Measurements from ENCODE around the gene SELENOI. TPM values are rescaled to one million over a fixed set of nuclear protein-coding genes. Genes with fewer than 3 reads are reported as not detected.
"Not testable (repeated sequence)": the region's sequence is repeated elsewhere in the genome, so short reads cannot be mapped to it uniquely, and the experiment has no call there.

SELENOI gene
- total RNA-seq, 1 donor from 2014 or later = 14.8 TPM

DNA sequence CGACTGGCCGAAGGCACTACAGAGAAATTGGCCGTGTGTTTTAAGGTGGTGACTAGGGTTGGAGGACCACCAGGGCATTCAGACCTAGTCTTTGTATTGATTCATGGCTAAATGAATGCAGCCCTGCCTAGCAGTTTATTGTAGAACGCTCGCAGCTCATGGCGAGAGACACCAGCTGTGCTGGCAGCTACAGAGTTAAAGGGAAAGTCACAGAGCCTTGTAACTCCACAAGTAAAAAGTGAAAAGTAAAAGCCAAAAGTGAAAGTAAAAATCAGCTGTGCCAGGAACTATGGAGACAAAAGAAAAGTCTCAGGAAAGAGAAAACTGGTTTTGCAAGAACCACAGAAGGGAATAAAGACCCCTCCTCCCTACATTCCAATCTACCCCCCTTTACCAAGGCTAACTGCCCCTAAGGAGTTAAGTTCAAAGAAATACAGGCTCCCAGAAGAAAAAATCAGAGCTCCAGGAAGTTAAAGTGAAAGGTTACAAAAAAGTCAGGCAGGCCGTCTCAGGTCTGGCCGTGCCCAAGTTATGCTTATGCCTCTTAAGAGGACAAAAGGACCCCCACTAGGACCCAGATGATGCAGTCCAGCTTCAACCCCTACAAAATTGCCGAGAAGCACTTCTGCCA lies 46.4 kb upstream of the SELENOI start:
- ATAC-seq = peak; percentile 63
- H3K4me1 ChIP-seq = peaks cover 14% of the 10 kb centered on the region
- no peaks in the 10 kb centered on the region for H3K9me3 ChIP-seq
- H3K4me3 ChIP-seq = peak overlapping the region; percentile 62
- no peaks in the 10 kb centered on the region for H3K27me3 ChIP-seq
- no peak for DNase-seq
- intact Hi-C loops (cut with DNase I) = no loop called here
- H3K27ac ChIP-seq = peak overlapping the region; percentile 79
- no peaks in the 10 kb centered on the region for H3K36me3 ChIP-seq
- TF ChIP-seq, protein P1, sequence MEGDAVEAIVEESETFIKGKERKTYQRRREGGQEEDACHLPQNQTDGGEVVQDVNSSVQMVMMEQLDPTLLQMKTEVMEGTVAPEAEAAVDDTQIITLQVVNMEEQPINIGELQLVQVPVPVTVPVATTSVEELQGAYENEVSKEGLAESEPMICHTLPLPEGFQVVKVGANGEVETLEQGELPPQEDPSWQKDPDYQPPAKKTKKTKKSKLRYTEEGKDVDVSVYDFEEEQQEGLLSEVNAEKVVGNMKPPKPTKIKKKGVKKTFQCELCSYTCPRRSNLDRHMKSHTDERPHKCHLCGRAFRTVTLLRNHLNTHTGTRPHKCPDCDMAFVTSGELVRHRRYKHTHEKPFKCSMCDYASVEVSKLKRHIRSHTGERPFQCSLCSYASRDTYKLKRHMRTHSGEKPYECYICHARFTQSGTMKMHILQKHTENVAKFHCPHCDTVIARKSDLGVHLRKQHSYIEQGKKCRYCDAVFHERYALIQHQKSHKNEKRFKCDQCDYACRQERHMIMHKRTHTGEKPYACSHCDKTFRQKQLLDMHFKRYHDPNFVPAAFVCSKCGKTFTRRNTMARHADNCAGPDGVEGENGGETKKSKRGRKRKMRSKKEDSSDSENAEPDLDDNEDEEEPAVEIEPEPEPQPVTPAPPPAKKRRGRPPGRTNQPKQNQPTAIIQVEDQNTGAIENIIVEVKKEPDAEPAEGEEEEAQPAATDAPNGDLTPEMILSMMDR (IDR thresholded peaks at IDR 0.05) = no peak

DNA sequence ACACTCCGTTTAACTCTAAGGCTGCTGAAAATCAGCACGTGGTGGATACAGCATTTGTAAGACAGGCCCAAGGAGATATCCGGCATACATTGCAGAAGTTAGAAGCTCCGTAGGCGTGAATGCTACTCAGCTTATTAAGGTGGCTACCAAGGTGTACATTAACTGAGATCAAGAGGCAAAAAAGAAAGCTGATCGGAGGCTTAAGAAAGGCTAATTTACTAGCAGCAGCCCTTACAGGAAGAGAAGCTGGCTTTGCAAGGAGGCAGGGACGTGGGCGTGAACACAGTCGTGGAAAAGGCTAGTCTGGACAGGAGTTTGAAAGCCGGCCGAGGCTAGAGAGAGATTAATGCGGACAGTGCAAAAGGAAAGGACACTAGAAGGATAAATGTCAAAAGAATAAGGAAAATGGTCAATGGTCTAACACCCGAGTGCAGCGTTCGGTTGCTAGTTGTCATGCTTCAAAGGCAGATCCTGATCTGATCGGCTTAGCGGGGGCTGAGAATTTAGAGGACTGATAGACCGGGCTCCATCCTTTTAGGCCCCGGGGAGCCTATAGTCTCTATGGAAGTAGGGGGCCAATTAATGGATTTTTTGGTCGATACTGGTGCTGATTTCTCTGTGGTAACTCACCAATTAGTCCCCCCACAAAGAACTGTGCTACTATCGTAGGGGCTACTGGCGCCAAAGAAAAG lies 45.6 kb upstream of the SELENOI start:
- no peaks in the 10 kb centered on the region for H3K27me3 ChIP-seq
- H3K27ac ChIP-seq = peak overlapping the region; percentile 79
- peaks cover 14% of the 10 kb centered on the region for H3K4me1 ChIP-seq
- H3K36me3 ChIP-seq = no peaks in the 10 kb centered on the region
- no peak for DNase-seq
- intact Hi-C loops (cut with DNase I) = no loop called here
- H3K9me3 ChIP-seq = no peaks in the 10 kb centered on the region
- peak overlapping the region; percentile 62 for H3K4me3 ChIP-seq
- ATAC-seq = peak; percentile 21
- TF ChIP-seq, protein P1 (IDR thresholded peaks at IDR 0.05) = no peak

DNA sequence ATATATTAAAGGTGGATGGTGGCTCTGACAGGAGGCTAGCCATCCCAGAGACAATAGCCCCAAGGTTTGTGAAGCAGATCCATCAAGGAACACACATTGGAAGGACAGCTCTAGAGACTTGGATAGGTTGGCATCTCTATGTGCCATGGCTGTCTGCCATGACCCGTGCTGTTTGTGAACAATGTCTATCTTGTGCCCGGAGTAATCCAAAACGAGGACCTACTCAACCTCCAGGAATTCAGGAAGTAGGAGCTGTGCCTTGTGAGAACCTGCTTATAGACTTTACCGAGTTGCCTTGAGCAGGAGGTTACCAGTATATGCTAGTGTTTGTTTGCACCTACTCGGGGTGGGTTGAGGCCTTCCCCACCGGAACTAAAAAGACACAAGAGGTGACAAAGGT lies 43.1 kb upstream of the SELENOI start:
- Histone ChIP-seq H3K36me3 (no peaks in the 10 kb centered on the region), H3K9me3 (no peaks in the 10 kb centered on the region), H3K27me3 (no peaks in the 10 kb centered on the region), H3K27ac (no peak overlapping the region), H3K4me1 (peaks cover 14% of the 10 kb centered on the region), H3K4me3 (no peak overlapping the region)
- TF ChIP-seq, protein P1 (IDR thresholded peaks at IDR 0.05) = no peak
- ATAC-seq = no peak
- intact Hi-C loops (cut with DNase I) = no loop called here
- no peak for DNase-seq

DNA sequence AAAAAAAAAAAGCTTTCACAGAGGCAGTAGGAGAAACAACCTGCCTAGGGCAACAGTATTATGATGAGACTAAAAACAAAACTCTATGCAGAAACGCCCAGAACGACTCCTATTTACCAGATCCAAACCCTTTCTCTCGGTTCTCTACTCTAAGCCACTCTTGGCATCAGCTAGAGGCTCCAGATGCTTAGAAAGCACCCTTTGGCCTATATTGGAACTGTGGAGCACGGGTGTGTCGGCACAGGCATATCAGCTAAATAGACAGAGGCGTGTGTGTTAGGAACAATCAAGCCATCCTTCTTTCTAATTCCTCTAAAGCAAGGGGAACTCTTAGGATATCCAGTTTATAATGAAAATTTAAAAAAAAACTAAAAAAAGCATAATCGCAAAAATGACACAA lies 40.8 kb upstream of the SELENOI start:
- H3K27me3 ChIP-seq; ATAC-seq; intact Hi-C loops (cut with DNase I); H3K4me1 ChIP-seq; H3K36me3 ChIP-seq; H3K27ac ChIP-seq; H3K9me3 ChIP-seq; H3K4me3 ChIP-seq; DNase-seq: not testable (repeated sequence)

DNA sequence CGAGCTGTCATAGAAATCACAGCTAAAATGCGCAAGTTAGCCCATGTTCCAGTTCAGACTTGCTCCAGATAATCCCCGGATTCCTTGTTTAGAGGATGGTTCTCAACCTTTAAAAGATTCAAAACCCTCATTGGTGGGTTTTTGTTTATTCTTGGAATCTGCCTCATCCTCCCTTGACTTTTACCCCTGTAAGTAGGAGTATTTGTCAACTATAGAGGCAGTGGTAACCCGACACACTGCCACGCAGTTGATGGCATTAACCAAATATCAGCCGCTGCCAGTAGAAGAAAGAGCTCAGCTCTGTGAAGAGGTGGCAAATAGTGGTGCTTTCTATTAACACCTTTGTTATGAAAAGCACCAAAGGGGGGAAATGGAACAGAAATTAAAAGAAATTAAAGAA lies 40.4 kb upstream of the SELENOI start:
- ATAC-seq = no peak
- Histone ChIP-seq H3K36me3 (no peaks in the 10 kb centered on the region), H3K27ac (no peak overlapping the region), H3K4me3 (no peak overlapping the region), H3K4me1 (peaks cover 2% of the 10 kb centered on the region), H3K9me3 (no peaks in the 10 kb centered on the region), H3K27me3 (no peaks in the 10 kb centered on the region)
- no peak for DNase-seq
- TF ChIP-seq, protein P1 (IDR thresholded peaks at IDR 0.05) = no peak
- intact Hi-C loops (cut with DNase I) = no loop called here

DNA sequence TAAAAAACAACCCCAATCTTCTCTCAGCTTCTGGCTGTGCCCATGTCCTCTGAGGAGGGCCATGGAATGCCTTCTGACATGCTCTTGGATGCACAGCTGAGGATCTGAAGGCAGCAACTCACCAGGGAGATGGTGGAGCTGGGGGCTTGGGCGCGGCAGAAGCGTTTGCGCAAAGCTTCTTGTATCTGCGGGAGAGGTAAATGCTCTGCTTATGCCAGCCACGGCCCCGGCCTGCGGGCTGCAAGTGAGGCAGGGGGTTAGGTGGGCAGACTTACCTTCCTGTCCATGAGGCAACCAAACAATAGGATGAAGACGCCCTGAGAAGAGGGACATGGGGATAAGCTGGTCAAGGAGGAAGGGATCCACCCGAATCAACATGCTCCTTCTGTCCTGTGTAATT lies 36.0 kb upstream of the SELENOI start:
- H3K36me3 ChIP-seq = no peaks in the 10 kb centered on the region
- H3K4me1 ChIP-seq = no peaks in the 10 kb centered on the region
- TF ChIP-seq, protein P1 (IDR thresholded peaks at IDR 0.05) = no peak
- H3K4me3 ChIP-seq = no peak overlapping the region
- ATAC-seq (no peak), DNase-seq (no peak)
- intact Hi-C loops (cut with DNase I) = no loop called here
- H3K9me3 ChIP-seq = no peaks in the 10 kb centered on the region
- no peaks in the 10 kb centered on the region for H3K27me3 ChIP-seq
- H3K27ac ChIP-seq = no peak overlapping the region
